CD4-positive, alpha-beta T cell treated with Interleukin-17A for 4 hours (primary cell): ENCODE data around the gene ZDHHC17.

Source experiments
- DNase-seq: peaks from one replicate; pipeline ENCODE4 v3.0.0-alpha.2; 2020; ENCODE audit warnings: mixed read lengths

The ZDHHC17 gene

GRCh38 chr12:76847260-76847659, 83.3 kb downstream of the ZDHHC17 start:
- no peak for DNase-seq

GRCh38 chr12:76848132-76848531, 84.2 kb downstream of the ZDHHC17 start:
- no peak for DNase-seq

GRCh38 chr12:76852106-76852505, 88.2 kb downstream of the ZDHHC17 start:
- no peak for DNase-seq

- DNase-seq, result no peak
Measured at GRCh38 chr12:76855271-76855670, 91.4 kb downstream of the ZDHHC17 start.

GRCh38 chr12:76856018-76856644, 92.2 kb downstream of the ZDHHC17 start:
- no peak for DNase-seq

GRCh38 chr12:76859611-76860010, 95.7 kb downstream of the ZDHHC17 start:
- no peak for DNase-seq

GRCh38 chr12:76860256-76860655, 96.3 kb downstream of the ZDHHC17 start:
- DNase-seq, result no peak

GRCh38 chr12:76863005-76863670, 99.2 kb downstream of the ZDHHC17 start:
- DNase-seq, result no peak

- DNase-seq, result no peak
Measured at GRCh38 chr12:76863837-76864236, 99.9 kb downstream of the ZDHHC17 start.

- no peak for DNase-seq
Measured at GRCh38 chr12:76864791-76865400, 101.0 kb downstream of the ZDHHC17 start.

- no peak for DNase-seq
Measured at GRCh38 chr12:76866151-76866567, 102.2 kb downstream of the ZDHHC17 start.

GRCh38 chr12:76866726-76867125, 102.8 kb downstream of the ZDHHC17 start:
- DNase-seq, result no peak

- no peak for DNase-seq
Measured at GRCh38 chr12:76871082-76871481, 107.2 kb downstream of the ZDHHC17 start.

GRCh38 chr12:76871742-76872141, 107.8 kb downstream of the ZDHHC17 start:
- DNase-seq, result no peak

- no peak for DNase-seq
Measured at GRCh38 chr12:76872415-76872814, 108.5 kb downstream of the ZDHHC17 start.

- no peak for DNase-seq
Measured at GRCh38 chr12:76874027-76874426, 110.1 kb downstream of the ZDHHC17 start.

- no peak for DNase-seq
Measured at GRCh38 chr12:76874491-76875190, 110.7 kb downstream of the ZDHHC17 start.

GRCh38 chr12:76876696-76877229, 112.8 kb downstream of the ZDHHC17 start:
- DNase-seq, result no peak

- peak; percentile 8 for DNase-seq
Measured at GRCh38 chr12:76878099-76878898, 114.4 kb downstream of the ZDHHC17 start.

- peak; percentile 75 for DNase-seq
Measured at GRCh38 chr12:76878899-76879709, 115.2 kb downstream of the ZDHHC17 start, which contains the start of gene CSRP2. Gene CSRP2, minus strand, starts transcription at chr12:76879019. Its CDS starts 12,759 bp downstream, at chr12:76866260.
